Cardiac muscle cell (in vitro differentiated cells and primary cell): Measurements from ENCODE around the gene SUSD6. TPM values are rescaled to one million over a fixed set of nuclear protein-coding genes. Genes with fewer than 3 reads are reported as not detected.

Experiments used
- DNase-seq, 2 donors: peaks; one replicate each; pipeline versions ENCODE4 v3.0.0 to v3.0.0-alpha.2; 2010 to 2017; ENCODE audit warnings: low read depth in 1 of 2, low spot score in 1 of 2
- H3K27ac ChIP-seq: fragments of 200-600 bp; sonication (generic); 2 replicates; pipeline ENCODE4 v1.5.1; 2016
- H3K27me3 ChIP-seq: fragments of 200-600 bp; sonication (generic); 2 replicates; pipeline ENCODE4 v1.6.0; 2016; ENCODE audit warnings: control low read depth
- H3K36me3 ChIP-seq: fragments of 200-600 bp; sonication (generic); 2 replicates; pipeline ENCODE4 v1.5.1; 2016; ENCODE audit warnings: control low read depth
- H3K4me1 ChIP-seq: fragments of 200-600 bp; sonication (generic); 2 replicates; pipeline ENCODE4 v1.8.1; 2017; ENCODE audit warnings: low read depth, mild to moderate bottlenecking, mixed run types
- H3K4me3 ChIP-seq: fragments of 200-600 bp; sonication (generic); 2 replicates; pipeline ENCODE4 v1.5.1; 2016; ENCODE audit warnings: mild to moderate bottlenecking
- H3K9me3 ChIP-seq: fragments of 200-600 bp; sonication (generic); 2 replicates; pipeline ENCODE4 v1.5.1; 2017; ENCODE audit warnings: low read depth, mild to moderate bottlenecking, control low read depth
- CTCF ChIP-seq: IDR thresholded peaks from 2 replicates; pipeline ENCODE4 v1.5.1; 2012; ENCODE audit warnings: low read depth, mild to moderate bottlenecking, low read length
- polyA plus RNA-seq: library from polyadenylated mRNA; unstranded; fragments of >200 nt; fragmentation: Nextera tagmentation; extraction: Ambion mirVana; gene quantifications from 2 replicates; pipeline ENCODE4 v1.2.1, GENCODE V29; 2016
- total RNA-seq: library from RNA; depleted of rRNA; stranded (reverse); fragments of >200 nt; gene quantifications from 2 replicates; pipeline ENCODE4 v1.2.3, GENCODE V29; 2016

Gene SUSD6
- total and polyA plus RNA-seq, 2 experiments from 2014 or later: 8.7 to 12.1 TPM

DNA sequence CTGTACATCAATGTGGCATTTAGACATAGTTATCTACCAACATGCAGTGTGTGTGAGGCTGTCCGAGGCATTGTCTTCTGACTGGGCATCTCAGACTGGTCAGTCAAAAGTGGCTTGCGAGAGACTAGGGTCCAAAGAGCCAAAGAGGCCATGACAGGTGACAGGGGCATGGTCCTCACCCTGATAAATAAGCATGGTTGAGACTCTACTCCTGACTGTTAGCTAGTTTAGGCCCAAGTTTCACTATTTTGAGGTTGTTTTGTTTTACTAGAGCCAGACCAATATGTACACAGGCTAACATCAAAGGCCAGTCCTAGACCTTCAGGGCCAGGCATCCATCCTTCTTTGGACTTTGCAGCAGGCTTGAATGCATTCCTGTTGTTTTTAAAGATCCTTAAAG, 78.6 kb downstream of the SUSD6 start:
- TF ChIP-seq CTCF: no peak
- Histone ChIP-seq H3K27ac (no peak overlapping the region), H3K4me1 (peaks cover 52% of the 10 kb centered on the region), H3K9me3 (no peaks in the 10 kb centered on the region), H3K27me3 (no peaks in the 10 kb centered on the region), H3K36me3 (no peaks in the 10 kb centered on the region), H3K4me3 (no peak overlapping the region)
- no peak for DNase-seq

DNA sequence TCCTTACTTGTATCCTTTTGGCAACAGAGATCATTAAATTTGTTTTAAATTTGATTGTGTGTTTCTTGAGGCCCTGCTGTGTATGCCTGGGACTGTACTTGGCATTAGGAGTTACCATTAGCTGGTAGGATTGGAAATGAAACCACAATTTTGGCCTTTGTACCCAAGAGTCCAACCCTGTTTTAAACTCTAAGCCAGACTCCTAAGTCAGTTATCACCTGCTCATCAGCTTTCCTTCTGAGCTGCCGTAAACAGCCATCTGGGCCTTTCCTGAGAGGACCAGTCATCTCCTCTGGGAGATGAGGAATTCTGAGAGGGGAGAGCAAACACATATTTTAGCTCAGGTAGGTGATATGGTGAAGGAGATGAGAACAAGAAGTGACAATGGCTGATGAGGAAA, 81.2 kb downstream of the SUSD6 start:
- no peak for TF ChIP-seq CTCF
- Histone ChIP-seq H3K27me3 (no peaks in the 10 kb centered on the region), H3K36me3 (no peaks in the 10 kb centered on the region), H3K4me3 (no peak overlapping the region), H3K27ac (peak overlapping the region; percentile 60), H3K9me3 (no peaks in the 10 kb centered on the region), H3K4me1 (peaks cover 66% of the 10 kb centered on the region)
- no peak for DNase-seq

GRCh38 chr14:69693145-69693544, 81.7 kb downstream of the SUSD6 start:
- no peaks in the 10 kb centered on the region for H3K36me3 ChIP-seq
- no peak for TF ChIP-seq CTCF
- DNase-seq: peak in 1 of 2 donors; percentile 61
- H3K4me1 ChIP-seq: peaks cover 63% of the 10 kb centered on the region
- no peak overlapping the region for H3K4me3 ChIP-seq
- no peaks in the 10 kb centered on the region for H3K27me3 ChIP-seq
- no peaks in the 10 kb centered on the region for H3K9me3 ChIP-seq
- H3K27ac ChIP-seq: no peak overlapping the region

GRCh38 chr14:69693801-69694729, 82.7 kb downstream of the SUSD6 start:
- peaks cover 54% of the 10 kb centered on the region for H3K4me1 ChIP-seq
- TF ChIP-seq CTCF: no peak
- DNase-seq: no peak
- no peaks in the 10 kb centered on the region for H3K27me3 ChIP-seq
- no peaks in the 10 kb centered on the region for H3K36me3 ChIP-seq
- no peak overlapping the region for H3K27ac ChIP-seq
- no peak overlapping the region for H3K4me3 ChIP-seq
- no peaks in the 10 kb centered on the region for H3K9me3 ChIP-seq

GRCh38 chr14:69694730-69695281, 83.4 kb downstream of the SUSD6 start:
- Histone ChIP-seq H3K4me1 (peaks cover 51% of the 10 kb centered on the region), H3K9me3 (no peaks in the 10 kb centered on the region), H3K27ac (no peak overlapping the region), H3K4me3 (no peak overlapping the region), H3K27me3 (no peaks in the 10 kb centered on the region), H3K36me3 (no peaks in the 10 kb centered on the region)
- peak in 1 of 2 donors; percentile 39 for DNase-seq
- no peak for TF ChIP-seq CTCF
